MCF 10A (cell line): Measurements from ENCODE around the gene CHURC1. TPM values are rescaled to one million over a fixed set of nuclear protein-coding genes. Genes with fewer than 3 reads are reported as not detected.

ENCODE experiments used
- BruUV-seq: library from RNA; stranded (reverse); fragments of 400-500 nt; replicated peaks from 2 replicates; lab custom pipeline; 2021; lab: Mats Ljungman, UMichigan
- CTCF ChIA-PET: fragments of 300-600 bp; sonication (Branson Sonifier 250); formaldehyde crosslinking; extraction: SDS; loops from one replicate; lab custom pipeline; 2021; ENCODE audit warnings: antibody characterized with exemption, inconsistent platforms; lab: Yijun Ruan, JAX
- POLR2A ChIA-PET: fragments of 300-600, 350-650 bp; sonication (Branson Sonifier 250); formaldehyde crosslinking; extraction: SDS; loops from one replicate; lab custom pipeline; 2020; ENCODE audit warnings: antibody characterized with exemption, inconsistent platforms; lab: Yijun Ruan, JAX
- DNase-seq: peaks from one replicate; pipeline ENCODE4 v3.0.0-alpha.2; 2018; ENCODE audit not compliant: unreplicated experiment
- H3K27ac Mint-ChIP-seq: one replicate; pipeline ENCODE4 v1.8.0; 2022; ENCODE audit warnings: mild to moderate bottlenecking, low read depth, mixed read lengths; ENCODE audit not compliant: unreplicated experiment
- H3K27me3 Mint-ChIP-seq: one replicate; pipeline ENCODE4 v1.8.0; 2022; ENCODE audit warnings: mixed read lengths; ENCODE audit not compliant: insufficient read depth, unreplicated experiment
- H3K36me3 Mint-ChIP-seq: one replicate; pipeline ENCODE4 v1.8.0; 2022; ENCODE audit warnings: mild to moderate bottlenecking, moderate library complexity, mixed read lengths; ENCODE audit not compliant: insufficient read depth, unreplicated experiment
- H3K4me1 Mint-ChIP-seq: one replicate; pipeline ENCODE4 v1.8.0; 2022; ENCODE audit warnings: mixed read lengths; ENCODE audit not compliant: insufficient read depth, unreplicated experiment
- H3K4me3 Mint-ChIP-seq: one replicate; pipeline ENCODE4 v1.8.0; 2022; ENCODE audit warnings: mild to moderate bottlenecking, moderate library complexity, mixed read lengths; ENCODE audit not compliant: unreplicated experiment
- H3K9me3 Mint-ChIP-seq: one replicate; pipeline ENCODE4 v1.8.0; 2022; ENCODE audit warnings: mixed read lengths; ENCODE audit not compliant: unreplicated experiment
- intact Hi-C: fragments of 100-400 bp; cut with micrococcal nuclease; formaldehyde crosslinking; loops from 2 replicates; pipeline ENCODE4 v1.14.1; 2022
- total RNA-seq: library from RNA; stranded (reverse); gene quantifications from 2 replicates; pipeline ENCODE4 v1.2.3, GENCODE V29; 2022
- TF ChIP-seq, protein P1 (sequence below): fragments of 200-600 bp; IDR thresholded peaks from one replicate; pipeline ENCODE4 v1.8.0; 2022; ENCODE audit warnings: antibody characterized with exemption, mild to moderate bottlenecking; ENCODE audit not compliant: unreplicated experiment

CHURC1 gene
- total RNA-seq, 1 experiment from 2014 or later = 72.5 TPM

DNA sequence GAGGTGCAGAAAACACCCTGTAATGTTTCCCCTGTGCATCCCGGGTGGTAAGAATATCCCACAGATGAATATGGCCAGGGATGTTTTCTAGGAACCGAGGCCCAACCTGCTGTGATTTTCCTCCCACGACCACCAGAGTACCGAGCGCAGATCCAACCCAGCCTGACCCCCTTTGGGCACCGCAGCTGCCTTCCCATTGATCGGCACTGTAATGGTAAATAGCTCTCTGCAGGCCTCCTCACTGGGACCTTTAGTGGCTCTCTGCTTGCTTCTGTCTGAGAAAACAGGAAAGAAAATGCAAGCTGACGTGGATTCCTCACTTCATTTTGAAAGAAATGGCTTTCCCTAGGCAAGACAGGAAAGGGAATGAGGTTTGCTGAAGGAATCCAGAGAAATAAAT, 60.3 kb downstream of the CHURC1 start:
- no peaks in the 10 kb centered on the region for H3K36me3 Mint-ChIP-seq
- ChIA-PET CTCF (interaction anchor here (0.5 to 1.4 kb wide), 2 partner anchors 17 to 1064 kb away, joined by 3 read pairs; no protein-coding TSS in a partner anchor), POLR2A (interaction anchor here (0.6 to 1.0 kb wide), 2 partner anchors 12 to 97 kb away, joined by 3 to 5 read pairs; partner anchors contain the start of gene FNTB)
- DNase-seq = no peak
- peaks cover 18% of the 10 kb centered on the region for H3K27me3 Mint-ChIP-seq
- no peak overlapping the region for H3K4me3 Mint-ChIP-seq
- no TSS peak for BruUV-seq
- H3K4me1 Mint-ChIP-seq = no peaks in the 10 kb centered on the region
- no peaks in the 10 kb centered on the region for H3K9me3 Mint-ChIP-seq
- TF ChIP-seq, protein P1, sequence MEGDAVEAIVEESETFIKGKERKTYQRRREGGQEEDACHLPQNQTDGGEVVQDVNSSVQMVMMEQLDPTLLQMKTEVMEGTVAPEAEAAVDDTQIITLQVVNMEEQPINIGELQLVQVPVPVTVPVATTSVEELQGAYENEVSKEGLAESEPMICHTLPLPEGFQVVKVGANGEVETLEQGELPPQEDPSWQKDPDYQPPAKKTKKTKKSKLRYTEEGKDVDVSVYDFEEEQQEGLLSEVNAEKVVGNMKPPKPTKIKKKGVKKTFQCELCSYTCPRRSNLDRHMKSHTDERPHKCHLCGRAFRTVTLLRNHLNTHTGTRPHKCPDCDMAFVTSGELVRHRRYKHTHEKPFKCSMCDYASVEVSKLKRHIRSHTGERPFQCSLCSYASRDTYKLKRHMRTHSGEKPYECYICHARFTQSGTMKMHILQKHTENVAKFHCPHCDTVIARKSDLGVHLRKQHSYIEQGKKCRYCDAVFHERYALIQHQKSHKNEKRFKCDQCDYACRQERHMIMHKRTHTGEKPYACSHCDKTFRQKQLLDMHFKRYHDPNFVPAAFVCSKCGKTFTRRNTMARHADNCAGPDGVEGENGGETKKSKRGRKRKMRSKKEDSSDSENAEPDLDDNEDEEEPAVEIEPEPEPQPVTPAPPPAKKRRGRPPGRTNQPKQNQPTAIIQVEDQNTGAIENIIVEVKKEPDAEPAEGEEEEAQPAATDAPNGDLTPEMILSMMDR = no peak
- no peak overlapping the region for H3K27ac Mint-ChIP-seq
- intact Hi-C loops = no loop called here

DNA sequence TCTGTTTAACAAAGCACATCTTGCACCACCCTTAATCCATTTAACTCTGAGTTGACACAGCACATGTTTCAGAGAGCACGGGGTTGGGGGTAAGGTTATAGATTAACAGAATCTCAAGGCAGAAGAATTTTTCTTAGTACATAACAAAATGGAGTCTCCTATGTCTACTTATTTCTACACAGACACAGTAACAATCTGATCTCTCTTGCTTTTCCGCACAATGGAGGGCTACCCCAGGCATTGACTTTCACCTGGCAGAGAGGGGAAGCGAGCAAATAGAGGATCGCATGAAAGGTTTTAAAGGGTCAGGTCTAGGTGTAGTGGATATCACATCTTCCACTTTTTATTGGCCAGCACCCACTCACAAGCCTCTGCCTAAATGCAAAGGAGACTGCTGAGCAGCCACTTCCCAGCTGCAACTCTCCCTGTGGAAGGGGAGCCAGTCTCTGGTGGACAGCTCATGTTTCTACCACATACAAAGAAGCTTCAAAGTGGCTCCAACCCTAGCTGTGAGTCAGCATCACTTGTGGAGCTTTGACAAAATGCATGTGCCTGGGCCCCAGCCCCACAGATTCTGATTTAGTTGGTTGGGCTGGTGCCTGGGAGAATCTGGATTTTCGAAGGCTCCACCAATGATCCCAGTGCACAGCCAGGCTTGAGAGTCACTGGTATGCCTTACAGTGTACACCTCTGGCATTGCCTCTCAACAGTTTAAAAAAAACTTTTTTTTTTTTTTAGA, 65.2 kb downstream of the CHURC1 start:
- Mint-ChIP-seq H3K27me3 (peaks cover 30% of the 10 kb centered on the region), H3K4me1 (peaks cover 10% of the 10 kb centered on the region), H3K4me3 (no peak overlapping the region), H3K36me3 (no peaks in the 10 kb centered on the region), H3K9me3 (no peaks in the 10 kb centered on the region), H3K27ac (no peak overlapping the region)
- no peak for DNase-seq
- TF ChIP-seq, protein P1 = no peak
- intact Hi-C loops = loop anchor here (10.0 kb wide), 1 partner anchor 305 kb away; no protein-coding TSS in a partner anchor
- ChIA-PET CTCF (interaction anchor here (0.7 to 0.8 kb wide), 2 partner anchors 218 to 304 kb away, joined by 4 read pairs; no protein-coding TSS in a partner anchor), POLR2A (interaction anchor here (0.7 kb wide), 1 partner anchor 66 kb away, joined by 3 read pairs; no protein-coding TSS in a partner anchor)
- no TSS peak for BruUV-seq

DNA sequence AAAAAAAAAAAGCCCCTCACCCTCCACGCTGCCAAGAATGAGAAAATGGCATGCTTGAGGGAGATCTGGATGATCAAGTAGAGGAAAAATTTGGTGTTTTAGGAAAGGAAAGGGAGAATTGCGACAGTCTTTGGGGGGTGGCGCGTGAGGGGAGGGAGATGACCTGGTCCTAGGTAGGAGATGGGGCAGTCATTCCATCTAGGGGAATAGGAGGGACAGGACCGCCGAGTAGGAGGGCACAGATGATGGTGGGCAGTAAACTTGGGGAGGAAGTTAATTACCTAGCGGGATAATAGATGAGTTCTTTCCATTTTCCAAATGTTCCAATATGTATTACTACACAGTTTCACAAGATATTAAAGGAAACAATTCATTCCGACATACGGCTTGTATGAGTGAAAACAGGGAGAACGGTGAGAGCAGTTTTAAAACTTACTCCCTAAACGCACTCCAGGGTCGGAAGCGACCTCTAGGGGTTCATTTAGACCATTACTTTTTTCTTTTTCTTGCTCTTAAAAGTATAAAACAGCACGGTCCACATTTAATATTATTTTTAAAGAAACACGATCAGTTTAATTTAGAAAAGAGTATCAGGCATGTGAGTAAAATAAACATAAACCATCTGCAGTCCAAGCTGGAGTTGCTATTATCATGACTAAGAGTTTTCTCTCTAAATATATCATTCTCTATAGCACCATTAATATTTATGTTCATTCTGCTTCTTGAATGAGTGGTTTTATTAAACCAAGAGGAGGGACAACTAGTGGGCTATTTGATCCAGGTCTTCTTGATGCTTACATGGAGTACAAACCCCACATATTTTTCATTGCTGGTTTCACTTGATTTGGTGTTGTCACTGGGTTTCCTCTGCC, 69.4 kb downstream of the CHURC1 start:
- ChIA-PET POLR2A (no interaction called here), CTCF (interaction anchor here (0.6 to 2.0 kb wide), 11 partner anchors 10 to 520 kb away, joined by 3 to 11 read pairs (median 3); no protein-coding TSS in a partner anchor)
- peaks cover 10% of the 10 kb centered on the region for H3K4me1 Mint-ChIP-seq
- peaks cover 12% of the 10 kb centered on the region for H3K27me3 Mint-ChIP-seq
- BruUV-seq = no TSS peak
- H3K27ac Mint-ChIP-seq = no peak overlapping the region
- H3K4me3 Mint-ChIP-seq = peak overlapping the region; percentile 65
- H3K9me3 Mint-ChIP-seq = no peaks in the 10 kb centered on the region
- intact Hi-C loops = loop anchor here (2.0 to 10.0 kb wide), 2 partner anchors 161 to 309 kb away; no protein-coding TSS in a partner anchor
- TF ChIP-seq, protein P1 = peak; percentile 52
- H3K36me3 Mint-ChIP-seq = peaks cover 12% of the 10 kb centered on the region
- peak; percentile 66 for DNase-seq

Other genes with a start within 250 kb of the CHURC1 start
- 52.9 and 72.8 TPM in 2 replicates for gene PLEKHG3, start 210.0 kb upstream of the CHURC1 start, total RNA-seq
- 1.3 and 2.1 TPM in 2 replicates for gene SPTB, start 34.5 kb upstream of the CHURC1 start, total RNA-seq
- gene GPX2, start 28.3 kb downstream of the CHURC1 start, total RNA-seq = not detected in 2 replicates
- 0.28 and 0.66 TPM in 2 replicates for gene RAB15, start 57.9 kb downstream of the CHURC1 start, total RNA-seq
- 12.2 and 13.1 TPM in 2 replicates for gene FNTB, start 72.4 kb downstream of the CHURC1 start, total RNA-seq
- 116 and 125 TPM in 2 replicates for gene MAX, start 188.1 kb downstream of the CHURC1 start, total RNA-seq